SKM-1 (cell line): Measurements from ENCODE around the gene ARNT2.
"Not testable (repeated sequence)": the region's sequence is repeated elsewhere in the genome, so short reads cannot be mapped to it uniquely, and the experiment has no call there.

Source experiments
- DNase-seq: peaks from one replicate; lab custom pipeline; 2025; ENCODE audit not compliant: unreplicated experiment; lab: John Stamatoyannopoulos, UW

ARNT2 gene

DNA sequence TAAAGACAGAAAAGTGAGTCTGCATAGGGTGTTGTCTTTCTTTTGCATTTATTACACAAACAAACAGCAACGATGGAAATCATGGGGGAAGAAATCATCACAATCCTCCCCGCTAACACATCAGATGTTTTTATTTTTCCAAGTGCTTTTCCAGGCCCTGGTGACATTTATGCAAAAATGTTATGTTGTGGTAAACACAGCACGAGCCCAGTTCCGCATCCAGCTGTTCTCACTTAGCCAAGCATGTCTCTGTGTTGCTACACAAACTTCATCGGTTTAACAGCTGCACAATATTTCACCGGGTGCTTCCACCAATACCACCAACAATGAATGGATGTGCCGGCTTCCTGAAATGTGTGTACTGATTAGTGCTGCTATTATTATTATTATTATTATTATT lies 237.2 kb downstream of the ARNT2 start:
- no peak for DNase-seq

DNA sequence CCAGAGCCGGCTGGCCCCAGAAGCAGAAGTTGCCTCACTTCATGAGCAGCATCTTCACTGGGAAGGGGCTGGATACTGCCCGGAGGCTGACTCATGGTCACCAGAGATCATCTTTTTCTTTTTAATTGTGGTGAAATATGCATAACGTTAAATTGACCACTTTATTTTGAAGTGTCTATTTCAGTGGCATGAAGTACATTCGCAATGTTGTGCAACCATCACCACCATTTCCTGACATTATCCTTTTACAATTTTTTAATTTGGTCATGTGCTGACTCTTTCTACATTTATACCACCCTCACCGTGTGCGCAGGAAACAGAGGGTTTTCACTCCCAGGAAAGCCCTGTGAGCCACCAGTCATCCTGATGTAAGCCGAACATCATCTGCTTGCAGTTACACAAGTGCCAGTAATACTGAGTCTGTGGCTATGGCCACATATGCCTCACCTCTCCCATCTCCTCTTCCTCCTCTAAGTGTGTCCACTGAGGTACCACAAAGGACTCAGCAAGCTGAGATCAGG lies 239.3 kb downstream of the ARNT2 start:
- DNase-seq = no peak

DNA sequence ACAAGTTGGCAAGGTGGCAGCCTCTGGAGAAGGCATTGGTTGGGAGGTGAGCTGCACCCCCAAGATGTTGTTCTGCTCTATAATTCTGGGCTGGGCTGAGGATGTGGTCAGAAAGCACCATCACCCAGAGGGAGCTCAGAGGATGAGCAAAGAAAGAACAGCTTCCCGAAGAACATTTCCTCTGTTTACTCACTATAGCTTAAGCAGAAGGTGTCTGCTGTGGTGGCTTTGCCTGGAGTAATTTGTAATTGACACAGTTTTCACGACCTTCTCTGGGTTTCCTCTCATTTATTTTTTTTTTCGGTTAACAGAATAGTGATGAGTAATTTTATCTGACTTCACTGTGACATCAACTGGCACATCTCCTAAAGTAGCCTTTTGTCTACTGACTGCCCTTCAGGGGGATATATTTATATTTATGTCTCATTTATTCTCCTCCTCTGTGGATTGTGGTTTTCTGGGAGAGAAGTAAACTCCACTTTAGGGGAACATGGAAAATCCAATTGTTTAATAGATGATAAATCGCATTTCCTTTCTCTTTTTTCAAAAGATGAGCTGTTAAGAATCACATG lies 241.4 kb downstream of the ARNT2 start:
- DNase-seq = no peak

DNA sequence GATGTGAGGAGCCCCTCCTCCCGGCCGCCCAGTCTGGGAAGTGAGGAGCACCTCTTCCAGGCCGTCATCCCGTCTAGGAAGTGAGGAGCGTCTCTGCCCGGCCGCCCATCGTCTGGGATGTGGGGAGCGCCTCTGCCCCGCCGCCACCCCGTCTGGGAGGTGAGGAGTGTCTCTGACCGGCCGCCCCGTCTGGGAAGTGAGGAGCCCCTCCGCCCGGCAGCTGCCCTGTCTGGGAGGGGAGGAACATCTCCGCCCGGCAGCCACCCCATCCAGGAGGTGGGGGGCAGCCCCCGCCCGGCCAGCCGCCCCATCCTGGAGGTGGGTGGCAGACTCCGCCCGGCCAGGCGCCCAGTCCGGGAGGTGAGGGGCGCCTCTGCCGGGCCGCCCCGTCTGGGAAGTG lies 243.2 kb downstream of the ARNT2 start:
- not testable (repeated sequence) for DNase-seq
